ENCODE results near the gene ZNF81. TPM values are rescaled to one million over a fixed set of nuclear protein-coding genes. Genes with fewer than 3 reads are reported as not detected.
"Not testable (repeated sequence)": the region's sequence is repeated elsewhere in the genome, so short reads cannot be mapped to it uniquely, and the experiment has no call there.

ZNF81 gene
- total RNA-seq, 1 donor from 2014 or later = 12.5 TPM

GRCh38 chrX:47902161-47902560 is 65.5 kb downstream of the ZNF81 start:
- no peak for DNase-seq (ENCODE audit: low spot score in 2 of 2, unreplicated experiment in 2 of 2)
- Mint-ChIP-seq H3K9me3 (peaks cover 30% of the 10 kb centered on the region), H3K4me3 (no peak overlapping the region), H3K27me3 (ENCODE audit: low read depth) (no peaks in the 10 kb centered on the region), H3K4me1 (no peaks in the 10 kb centered on the region), H3K27ac (no peak overlapping the region), H3K36me3 (peaks cover 11% of the 10 kb centered on the region)
- no peak for TF ChIP-seq CTCF (IDR thresholded peaks at IDR 0.05; ENCODE audit: unreplicated experiment)

GRCh38 chrX:47915886-47916493 is 79.3 kb downstream of the ZNF81 start:
- DNase-seq (ENCODE audit: low spot score in 2 of 2, unreplicated experiment in 2 of 2) = no peak
- Mint-ChIP-seq H3K4me1 (no peaks in the 10 kb centered on the region), H3K27me3 (ENCODE audit: low read depth) (no peaks in the 10 kb centered on the region), H3K4me3 (no peak overlapping the region), H3K36me3 (peaks cover 48% of the 10 kb centered on the region), H3K27ac (no peak overlapping the region), H3K9me3 (peaks cover 72% of the 10 kb centered on the region)
- no peak for TF ChIP-seq CTCF (IDR thresholded peaks at IDR 0.05; ENCODE audit: unreplicated experiment)

GRCh38 chrX:47918274-47918673 is 81.6 kb downstream of the ZNF81 start:
- Mint-ChIP-seq H3K27me3 (ENCODE audit: low read depth) (no peaks in the 10 kb centered on the region), H3K27ac (no peak overlapping the region), H3K4me1 (no peaks in the 10 kb centered on the region), H3K9me3 (peaks cover 74% of the 10 kb centered on the region), H3K36me3 (peaks cover 44% of the 10 kb centered on the region), H3K4me3 (no peak overlapping the region)
- TF ChIP-seq CTCF (IDR thresholded peaks at IDR 0.05; ENCODE audit: unreplicated experiment) = no peak
- no peak for DNase-seq (ENCODE audit: low spot score in 2 of 2, unreplicated experiment in 2 of 2)

- H3K27ac Mint-ChIP-seq = no peak overlapping the region
- no peaks in the 10 kb centered on the region for H3K36me3 Mint-ChIP-seq
- no peak for DNase-seq (ENCODE audit: low spot score in 2 of 2, unreplicated experiment in 2 of 2)
- H3K4me3 Mint-ChIP-seq = no peak overlapping the region
- H3K9me3 Mint-ChIP-seq = peaks cover 55% of the 10 kb centered on the region
- no peak for TF ChIP-seq CTCF (IDR thresholded peaks at IDR 0.05; ENCODE audit: unreplicated experiment)
- peaks cover 11% of the 10 kb centered on the region for H3K4me1 Mint-ChIP-seq
- H3K27me3 Mint-ChIP-seq (ENCODE audit: low read depth) = no peaks in the 10 kb centered on the region
These were observed 90.5 kb downstream of the ZNF81 start for GRCh38 chrX:47927212-47927611.

GRCh38 chrX:47931970-47932369 is 95.3 kb downstream of the ZNF81 start:
- not testable (repeated sequence) for H3K27ac Mint-ChIP-seq; H3K4me3 Mint-ChIP-seq; DNase-seq (ENCODE audit: low spot score in 2 of 2, unreplicated experiment in 2 of 2); H3K36me3 Mint-ChIP-seq; H3K27me3 Mint-ChIP-seq (ENCODE audit: low read depth)
- Mint-ChIP-seq H3K9me3 (peaks cover 31% of the 10 kb centered on the region), H3K4me1 (peaks cover 19% of the 10 kb centered on the region)

GRCh38 chrX:47933946-47934345 is 97.2 kb downstream of the ZNF81 start:
- TF ChIP-seq CTCF (IDR thresholded peaks at IDR 0.05; ENCODE audit: unreplicated experiment) = no peak
- Mint-ChIP-seq H3K9me3 (peaks cover 33% of the 10 kb centered on the region), H3K27me3 (ENCODE audit: low read depth) (no peaks in the 10 kb centered on the region), H3K4me3 (no peak overlapping the region), H3K27ac (no peak overlapping the region), H3K4me1 (peaks cover 19% of the 10 kb centered on the region), H3K36me3 (no peaks in the 10 kb centered on the region)
- DNase-seq (ENCODE audit: low spot score in 2 of 2, unreplicated experiment in 2 of 2) = no peak

Measured in mesothelial cell of epicardium (in vitro differentiated cells).